SU-DHL-6 (cell line): ENCODE results near the gene SLC16A12.

Source experiments
- EZH2phosphoT487 ChIP-seq: fragments of 200-600 bp; sonication (generic), shearing (Covaris generic); conservative IDR thresholded peaks from 2 replicates; pipeline ENCODE4 v1.6.1; 2018; ENCODE audit warnings: mild to moderate bottlenecking, antibody characterized with exemption, low read length, moderate library complexity, mixed read lengths
- TF ChIP-seq, protein P1 (sequence below): fragments of 200-600 bp; sonication (generic); IDR thresholded peaks from one replicate; pipeline ENCODE4 v1.5.1; 2017; ENCODE audit warnings: antibody characterized with exemption, mild to moderate bottlenecking, low read length, moderate library complexity; ENCODE audit not compliant: insufficient read depth, poor library complexity, severe bottlenecking

DNA sequence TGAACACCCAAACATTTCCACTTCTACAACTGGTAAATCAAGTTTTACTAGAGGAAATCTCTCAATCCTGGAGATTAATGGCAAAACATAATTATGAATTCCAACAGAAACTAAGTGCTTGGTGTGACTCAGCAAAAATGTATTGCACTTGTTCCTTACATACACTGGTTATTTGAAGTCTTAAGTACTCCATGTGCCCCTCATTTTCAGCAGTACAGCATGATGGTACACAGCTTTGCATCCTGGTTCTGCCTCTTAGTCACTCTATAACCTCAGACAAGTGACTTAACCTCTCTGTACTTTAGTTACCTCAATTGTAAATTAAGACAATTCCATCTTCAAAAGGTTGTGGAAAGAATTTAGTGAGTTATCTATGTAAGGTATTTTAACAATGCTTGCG is 12.9 kb downstream of the SLC16A12 start:
- TF ChIP-seq, protein P1, sequence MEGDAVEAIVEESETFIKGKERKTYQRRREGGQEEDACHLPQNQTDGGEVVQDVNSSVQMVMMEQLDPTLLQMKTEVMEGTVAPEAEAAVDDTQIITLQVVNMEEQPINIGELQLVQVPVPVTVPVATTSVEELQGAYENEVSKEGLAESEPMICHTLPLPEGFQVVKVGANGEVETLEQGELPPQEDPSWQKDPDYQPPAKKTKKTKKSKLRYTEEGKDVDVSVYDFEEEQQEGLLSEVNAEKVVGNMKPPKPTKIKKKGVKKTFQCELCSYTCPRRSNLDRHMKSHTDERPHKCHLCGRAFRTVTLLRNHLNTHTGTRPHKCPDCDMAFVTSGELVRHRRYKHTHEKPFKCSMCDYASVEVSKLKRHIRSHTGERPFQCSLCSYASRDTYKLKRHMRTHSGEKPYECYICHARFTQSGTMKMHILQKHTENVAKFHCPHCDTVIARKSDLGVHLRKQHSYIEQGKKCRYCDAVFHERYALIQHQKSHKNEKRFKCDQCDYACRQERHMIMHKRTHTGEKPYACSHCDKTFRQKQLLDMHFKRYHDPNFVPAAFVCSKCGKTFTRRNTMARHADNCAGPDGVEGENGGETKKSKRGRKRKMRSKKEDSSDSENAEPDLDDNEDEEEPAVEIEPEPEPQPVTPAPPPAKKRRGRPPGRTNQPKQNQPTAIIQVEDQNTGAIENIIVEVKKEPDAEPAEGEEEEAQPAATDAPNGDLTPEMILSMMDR, result no peak
- TF ChIP-seq EZH2phosphoT487, result no peak
